Endothelial cell of umbilical vein (primary cell): ENCODE results near the gene MYO5B. TPM values are rescaled to one million over a fixed set of nuclear protein-coding genes. Genes with fewer than 3 reads are reported as not detected.

Experiments used
- BruUV-seq: library from RNA; stranded (reverse); fragments of 400-500 nt; replicated peaks from 2 replicates; lab custom pipeline; 2021; lab: Mats Ljungman, UMichigan
- CTCF ChIA-PET: fragments of 300-600, 350-600 bp; sonication (Branson Sonifier 250); formaldehyde crosslinking; loops from one replicate; lab custom pipeline; 2021; ENCODE audit warnings: antibody characterized with exemption, inconsistent platforms; lab: Charles Lee
- POLR2A ChIA-PET: fragments of 300-600, 350-600 bp; sonication (Branson Sonifier 250); formaldehyde crosslinking; loops from one replicate; lab custom pipeline; 2021; ENCODE audit warnings: antibody characterized with exemption, inconsistent platforms; lab: Charles Lee
- DNase-seq: peaks from one replicate; pipeline ENCODE4 v3.0.0-alpha.2; 2011; ENCODE audit warnings: low read depth, low spot score
- FAIRE-seq: peaks from 2 replicates; lab custom pipeline; 2011; peaks lifted over from hg19 to GRCh38; lab: Jason Lieb, UNC
- H2AFZ ChIP-seq: 2 replicates; pipeline ENCODE4 v1.6.0; 2012; ENCODE audit warnings: low read depth, low read length, control low read depth, inconsistent platforms
- H3K27ac ChIP-seq: 2 replicates; pipeline ENCODE4 v1.5.1; 2011; ENCODE audit warnings: low read depth, mild to moderate bottlenecking, control low read depth, low read length, moderate library complexity; ENCODE audit not compliant: insufficient read depth
- H3K27me3 ChIP-seq, 2 experiments: 2 replicates each; pipeline versions ENCODE4 v1.6.0 to v1.6.1; 2011; ENCODE audit warnings: low read length in 2 of 2, mixed read lengths in 1 of 2; ENCODE audit not compliant: control insufficient read depth in 2 of 2, insufficient read depth in 2 of 2
- H3K36me3 ChIP-seq, 2 experiments: 2 replicates in 1 of 2; 3 replicates in 1 of 2; pipeline ENCODE4 v1.5.1; 2011; ENCODE audit warnings: low read length in 2 of 2, mild to moderate bottlenecking in 1 of 2, moderate library complexity in 1 of 2; ENCODE audit not compliant: control insufficient read depth in 2 of 2, insufficient read depth in 2 of 2; ENCODE audit errors: extremely low read depth in 1 of 2
- H3K4me1 ChIP-seq: 3 replicates; pipeline ENCODE4 v1.5.1; 2011; ENCODE audit warnings: mild to moderate bottlenecking, low read length; ENCODE audit not compliant: control insufficient read depth, insufficient read depth; ENCODE audit errors: extremely low read depth
- H3K4me2 ChIP-seq: 2 replicates; pipeline ENCODE4 v1.6.1; 2011; ENCODE audit warnings: low read length, control low read depth, mixed read lengths; ENCODE audit not compliant: insufficient read depth
- H3K4me3 ChIP-seq, 3 experiments: fragments of 200-600 bp in 1 of 3; sonication (generic), shearing (Covaris generic) in 1 of 3; replicated peaks in 1 of 3; 2 replicates each; pipeline ENCODE4 v1.5.1; 2011 to 2016; ENCODE audit warnings: control low read depth in 3 of 3, low read length in 3 of 3, mild to moderate bottlenecking in 2 of 3, inconsistent platforms in 1 of 3, low read depth in 1 of 3, moderate library complexity in 1 of 3; ENCODE audit not compliant: insufficient read depth in 1 of 3
- H3K79me2 ChIP-seq: 2 replicates; pipeline ENCODE4 v1.6.0; 2012; ENCODE audit warnings: low read length, inconsistent platforms; ENCODE audit not compliant: control insufficient read depth, insufficient read depth
- H3K9ac ChIP-seq: replicated peaks from 2 replicates; pipeline ENCODE3; 2011; ENCODE audit warnings: low read length, control low read depth; ENCODE audit not compliant: insufficient read depth; ENCODE audit errors: extremely low read depth
- H3K9me1 ChIP-seq: replicated peaks from 3 replicates; pipeline ENCODE4 v1.6.0; 2011; ENCODE audit warnings: mild to moderate bottlenecking, low read length; ENCODE audit not compliant: control insufficient read depth, insufficient read depth; ENCODE audit errors: extremely low read depth
- H3K9me3 ChIP-seq: replicated peaks from 2 replicates; pipeline ENCODE4 v1.5.1; 2012; ENCODE audit warnings: low read length, inconsistent platforms; ENCODE audit not compliant: control insufficient read depth, insufficient read depth
- H4K20me1 ChIP-seq: replicated peaks from 2 replicates; pipeline ENCODE3; 2011; ENCODE audit warnings: mild to moderate bottlenecking, low read length; ENCODE audit not compliant: control insufficient read depth, insufficient read depth; ENCODE audit errors: extremely low read depth
- CTCF ChIP-seq, 2 donors: IDR thresholded peaks; 1 replicate in 1 of 2; 2 replicates in 1 of 2; pipeline ENCODE4 v1.5.1; 2011; ENCODE audit warnings: low read length in 2 of 2, mild to moderate bottlenecking in 2 of 2, moderate library complexity in 2 of 2, control low read depth in 1 of 2, inconsistent platforms in 1 of 2, low read depth in 1 of 2; ENCODE audit not compliant: insufficient read depth in 1 of 2; ENCODE audit errors: extremely low read depth in 1 of 2
- EZH2 ChIP-seq: IDR thresholded peaks from 2 replicates; pipeline ENCODE4 v1.6.1; 2012; ENCODE audit warnings: borderline replicate concordance, low read depth, mild to moderate bottlenecking, moderate library complexity, low read length, inconsistent platforms; ENCODE audit not compliant: severe bottlenecking
- FOS ChIP-seq: IDR thresholded peaks from 2 replicates; pipeline ENCODE4 v1.6.1; 2011; ENCODE audit warnings: mild to moderate bottlenecking, low read length, moderate library complexity, borderline replicate concordance; ENCODE audit not compliant: insufficient read depth
- GATA2 ChIP-seq: IDR thresholded peaks from 2 replicates; pipeline ENCODE4 v1.7.0; 2011; ENCODE audit warnings: low read depth, mild to moderate bottlenecking, moderate library complexity, mixed read lengths, low read length; ENCODE audit not compliant: insufficient read length, insufficient read depth
- JUN ChIP-seq: IDR thresholded peaks from 2 replicates; pipeline ENCODE4 v1.6.1; 2011; ENCODE audit warnings: borderline replicate concordance, low read depth; ENCODE audit not compliant: insufficient read length, insufficient read depth
- MAX ChIP-seq: IDR thresholded peaks from 2 replicates; pipeline ENCODE4 v1.6.1; 2011; ENCODE audit not compliant: insufficient read depth, insufficient read length
- MYC ChIP-seq: IDR thresholded peaks from one replicate; pipeline ENCODE4 v1.6.1; 2011; ENCODE audit warnings: mild to moderate bottlenecking, low read depth, low read length
- POLR2A ChIP-seq: IDR thresholded peaks from 2 replicates; pipeline ENCODE4 v1.6.1; 2012; ENCODE audit warnings: low read depth, mild to moderate bottlenecking, control low read depth, low read length
- POLR2AphosphoS5 ChIP-seq: IDR thresholded peaks from 2 replicates; pipeline ENCODE4 v1.6.1; 2012; ENCODE audit warnings: low read depth, mild to moderate bottlenecking, control low read depth, low read length, moderate library complexity; ENCODE audit not compliant: insufficient read depth
- dilution Hi-C: fragments of 300-500 bp; cut with MboI; formaldehyde crosslinking; loops from one replicate; pipeline ENCODE4 v1.15.0; 2019; ENCODE audit warnings: low sequenced_read_pairs; ENCODE audit not compliant: extremely low pct_ligation_motif_present
- intact Hi-C: fragments of 100-400 bp; cut with micrococcal nuclease; formaldehyde crosslinking; loops from one replicate; pipeline ENCODE4 v1.10.0; 2022
- polyA plus RNA-seq, 4 experiments: library from polyadenylated mRNA; depleted of rRNA in 3 of 4; stranded (reverse) in 3 of 4; unstranded in 1 of 4; fragments of >200 nt; gene quantifications; 2 replicates each; pipeline versions ENCODE4 v1.2.1 to v1.2.3, GENCODE V29; 2011 to 2012; ENCODE audit warnings: missing spikeins in 1 of 4
- total RNA-seq: library from RNA; stranded (reverse); gene quantifications from 2 replicates; pipeline ENCODE4 v1.2.3, GENCODE V29; 2021

Gene MYO5B
- total and polyA plus RNA-seq, 2 donors (not counting 3 experiments of a cell fraction or from before 2014, with no cell fraction given) = 0.54 to 1.1 TPM

- ChIA-PET POLR2A (interaction anchor here (1.9 kb wide), 1 partner anchor 46 kb away, joined by 4 read pairs; no protein-coding TSS in a partner anchor), CTCF (interaction anchor here (0.6 to 10.5 kb wide), 23 partner anchors 9 to 1184 kb away, joined by 3 to 452 read pairs (median 5); partner anchors contain the start of genes DYM and LIPG)
- Histone ChIP-seq H4K20me1 (no peaks in the 10 kb centered on the region), H3K9me1 (no peaks in the 10 kb centered on the region), H3K36me3 (no peaks in the 10 kb centered on the region), H3K9me3 (no peaks in the 10 kb centered on the region), H3K9ac (no peak overlapping the region), H3K27me3 (no peaks in the 10 kb centered on the region), H3K4me3 (no peak overlapping the region), H3K4me2 (no peak overlapping the region), H3K27ac (no peak overlapping the region), H3K79me2 (no peaks in the 10 kb centered on the region), H3K4me1 (peaks cover 5% of the 10 kb centered on the region), H2AFZ (no peak overlapping the region)
- BruUV-seq = no TSS peak
- dilution Hi-C loops (loop anchor here (25.0 kb wide), 1 partner anchor 347 kb away; no protein-coding TSS in a partner anchor), intact Hi-C loops (loop anchor here (5.0 kb wide), 3 partner anchors 72 to 612 kb away; no protein-coding TSS in a partner anchor)
- FAIRE-seq (no peak), DNase-seq (no peak)
- TF ChIP-seq GATA2 = no peak
These were observed 335.2 kb downstream of the MYO5B start for GRCh38 chr18:49859725-49860124.

- Histone ChIP-seq H3K4me2 (no peak overlapping the region), H3K4me1 (peaks cover 5% of the 10 kb centered on the region), H3K9me1 (no peaks in the 10 kb centered on the region), H4K20me1 (no peaks in the 10 kb centered on the region), H3K9me3 (no peaks in the 10 kb centered on the region), H3K27me3 (no peaks in the 10 kb centered on the region), H3K4me3 (no peak overlapping the region), H3K9ac (no peak overlapping the region), H3K27ac (no peak overlapping the region), H3K79me2 (no peaks in the 10 kb centered on the region), H2AFZ (no peak overlapping the region), H3K36me3 (no peaks in the 10 kb centered on the region)
- no peak for TF ChIP-seq GATA2
- TF ChIP-seq MYC = no peak
- TF ChIP-seq FOS = no peak
- TF ChIP-seq CTCF (IDR thresholded peaks at IDR 0.05; ENCODE audit: extremely low read depth in 1 of 2, insufficient read depth in 1 of 2, low read depth in 1 of 2, low read length in 2 of 2) = no peak
- no peak for TF ChIP-seq MAX
- no peak for TF ChIP-seq EZH2
- TF ChIP-seq POLR2A = no peak
- no peak for TF ChIP-seq POLR2AphosphoS5
- TF ChIP-seq JUN = no peak
- BruUV-seq = no TSS peak
- dilution Hi-C loops (loop anchor here (25.0 kb wide), 1 partner anchor 347 kb away; no protein-coding TSS in a partner anchor), intact Hi-C loops (loop anchor here (5.0 kb wide), 3 partner anchors 72 to 612 kb away; no protein-coding TSS in a partner anchor)
- FAIRE-seq (no peak), DNase-seq (no peak)
- ChIA-PET POLR2A (interaction anchor here (1.4 to 1.9 kb wide), 2 partner anchors 12 to 45 kb away, joined by 3 to 4 read pairs; no protein-coding TSS in a partner anchor), CTCF (interaction anchor here (0.7 to 10.5 kb wide), 63 partner anchors 9 to 1184 kb away, joined by 3 to 452 read pairs (median 5); partner anchors contain the start of genes ACAA2, C18orf32 and LIPG)
These were observed 336.0 kb downstream of the MYO5B start for GRCh38 chr18:49859021-49859359.
